ENCODE measurements around the gene GPC6. TPM values are rescaled to one million over a fixed set of nuclear protein-coding genes. Genes with fewer than 3 reads are reported as not detected.

The GPC6 gene
- total and polyA plus RNA-seq, 10 donors, result 0.22 to 9.3 (median 4.5) TPM

DNA sequence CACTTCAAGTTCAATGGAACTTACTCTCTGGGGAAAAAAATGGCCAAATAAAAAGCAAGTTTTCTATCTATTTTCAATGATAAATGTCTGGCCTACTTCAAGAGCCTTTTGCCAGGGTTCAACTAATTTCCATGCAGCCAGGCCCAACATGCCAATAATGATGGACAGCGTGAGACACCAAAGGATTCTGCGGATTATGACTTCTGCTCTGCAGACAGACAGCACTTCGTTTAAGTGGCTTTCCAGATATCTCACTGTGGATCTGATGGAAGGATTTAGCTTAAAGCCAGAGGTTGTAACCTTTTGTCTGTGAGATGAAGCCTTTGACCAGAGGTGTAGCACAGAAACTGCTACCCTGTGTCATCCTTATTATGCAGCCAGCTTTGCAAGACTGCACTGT lies 638.6 kb downstream of the GPC6 start:
- Histone ChIP-seq H3K27ac (no peak overlapping the region), H3K27me3 (replicated peaks in 1 of 7) (no peaks in the 10 kb centered on the region), H3K9me3 (no peaks in the 10 kb centered on the region), H3K4me1 (no peaks in the 10 kb centered on the region), H3K4me3 (no peak overlapping the region), H3K36me3 (no peaks in the 10 kb centered on the region)
- TF ChIP-seq CTCF (IDR thresholded peaks at IDR 0.05 in 8 of 11, conservative IDR thresholded peaks at IDR 0.05 in 3 of 11) (no peak), POLR2A (IDR thresholded peaks at IDR 0.05) (no peak), POLR2AphosphoS5 (IDR thresholded peaks at IDR 0.05) (no peak)
- no peak for DNase-seq
- intact Hi-C loops (cut with DNase I; ENCODE audit: low total_unique reads), result no loop called here
- 63 to 87% (median 78%) methylated on average over 3 of the region's 3 CpGs for WGBS, 5 donors

DNA sequence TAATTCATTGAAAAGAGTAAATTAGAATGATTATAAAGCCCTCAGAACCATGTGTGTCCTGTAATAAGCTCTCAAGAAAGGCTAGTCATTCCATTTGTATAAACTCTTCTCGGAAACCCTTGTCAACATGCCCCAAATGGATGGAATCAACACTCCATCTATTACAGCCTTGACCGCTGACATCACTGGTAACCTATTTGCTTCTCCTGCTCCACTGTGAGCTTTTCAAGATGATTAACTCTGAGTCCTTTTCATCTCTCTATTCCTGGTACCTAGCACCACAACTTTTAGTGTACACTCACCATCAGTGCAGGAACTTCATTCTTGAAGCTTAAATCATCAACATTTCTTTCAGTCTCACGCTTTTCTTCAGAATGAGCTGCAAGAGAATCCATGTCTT lies 640.9 kb downstream of the GPC6 start:
- DNase-seq, result no peak
- Histone ChIP-seq H3K36me3 (no peaks in the 10 kb centered on the region), H3K4me3 (no peak overlapping the region), H3K4me1 (no peaks in the 10 kb centered on the region), H3K27ac (no peak overlapping the region), H3K9me3 (no peaks in the 10 kb centered on the region), H3K27me3 (replicated peaks in 1 of 7) (no peaks in the 10 kb centered on the region)
- TF ChIP-seq POLR2AphosphoS5 (IDR thresholded peaks at IDR 0.05) (no peak), CTCF (IDR thresholded peaks at IDR 0.05 in 8 of 11, conservative IDR thresholded peaks at IDR 0.05 in 3 of 11) (no peak), POLR2A (IDR thresholded peaks at IDR 0.05) (no peak)
- intact Hi-C loops (cut with DNase I; ENCODE audit: low total_unique reads), result no loop called here
- 81 to 92% (median 90%) methylated on average over 3 of the region's 3 CpGs for WGBS, 5 donors

DNA sequence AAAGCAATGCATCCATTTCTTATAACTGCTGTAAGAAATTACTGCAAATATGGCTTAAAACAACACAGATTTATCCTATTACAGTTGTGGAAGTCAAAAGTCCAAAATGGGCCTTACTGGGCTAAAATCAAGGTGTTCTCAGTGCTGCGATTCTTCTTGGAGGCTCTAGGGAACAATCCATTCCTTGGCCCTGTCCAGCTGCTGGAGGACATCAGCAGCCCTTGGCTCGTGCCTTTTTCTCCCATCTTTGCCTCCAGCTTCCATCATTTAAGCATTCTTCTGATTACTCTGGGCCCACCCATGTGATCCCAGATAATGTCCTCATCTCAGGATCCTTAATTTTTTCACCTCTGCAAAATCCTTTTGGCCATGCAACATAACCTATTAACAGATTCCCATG lies 645.8 kb downstream of the GPC6 start:
- no peak for TF ChIP-seq POLR2A (IDR thresholded peaks at IDR 0.05)
- TF ChIP-seq POLR2AphosphoS5 (IDR thresholded peaks at IDR 0.05), result no peak
- TF ChIP-seq CTCF (IDR thresholded peaks at IDR 0.05 in 8 of 11, conservative IDR thresholded peaks at IDR 0.05 in 3 of 11), result no peak
- Histone ChIP-seq H3K27me3 (replicated peaks in 1 of 7) (no peaks in the 10 kb centered on the region), H3K36me3 (no peaks in the 10 kb centered on the region), H3K4me1 (no peaks in the 10 kb centered on the region), H3K4me3 (no peak overlapping the region), H3K9me3 (no peaks in the 10 kb centered on the region), H3K27ac (no peak overlapping the region)
- no peak for DNase-seq
- WGBS, 5 donors, result 69 to 85% (median 78%) methylated on average over 2 of the region's 2 CpGs
- intact Hi-C loops (cut with DNase I; ENCODE audit: low total_unique reads), result no loop called here

- no peaks in the 10 kb centered on the region for H3K27me3 ChIP-seq (replicated peaks in 1 of 7)
- no peaks in the 10 kb centered on the region for H3K36me3 ChIP-seq
- H3K4me1 ChIP-seq, result no peaks in the 10 kb centered on the region
- WGBS, 5 donors, result 59 to 80% (median 76%) methylated on average over 2 of the region's 2 CpGs
- H3K9me3 ChIP-seq, result peaks cover 0 to under 1% (median 0%) of the 10 kb centered on the region in 8 donors
- no peak for DNase-seq
- H3K4me3 ChIP-seq, result no peak overlapping the region
- no peak overlapping the region for H3K27ac ChIP-seq
- intact Hi-C loops (cut with DNase I; ENCODE audit: low total_unique reads), result no loop called here
- TF ChIP-seq CTCF (IDR thresholded peaks at IDR 0.05 in 8 of 11, conservative IDR thresholded peaks at IDR 0.05 in 3 of 11) (no peak), POLR2AphosphoS5 (IDR thresholded peaks at IDR 0.05) (no peak), POLR2A (IDR thresholded peaks at IDR 0.05) (no peak)
These were observed 646.3 kb downstream of the GPC6 start for GRCh38 chr13:93872786-93873347.
